ENCODE measurements around the gene SOX6. TPM values are rescaled to one million over a fixed set of nuclear protein-coding genes. Genes with fewer than 3 reads are reported as not detected.

Gene SOX6
- total RNA-seq, 2 experiments from 2014 or later, result 0.21 TPM; not detected in 1

GRCh38 chr11:16013242-16013641 is 343.1 kb downstream of the SOX6 start:
- Mint-ChIP-seq H3K4me3 (no peak overlapping the region), H3K36me3 (no peaks in the 10 kb centered on the region), H3K27me3 (no peaks in the 10 kb centered on the region), H3K4me1 (no peaks in the 10 kb centered on the region), H3K27ac (no peak overlapping the region), H3K9me3 (ENCODE audit: low read depth) (no peaks in the 10 kb centered on the region)
- DNase-seq (no peak), ATAC-seq (no peak)
- CTCF ChIA-PET, result no interaction called here

GRCh38 chr11:16012125-16012751 is 344.1 kb downstream of the SOX6 start:
- Mint-ChIP-seq H3K27me3 (no peaks in the 10 kb centered on the region), H3K4me3 (no peak overlapping the region), H3K4me1 (no peaks in the 10 kb centered on the region), H3K36me3 (no peaks in the 10 kb centered on the region), H3K9me3 (ENCODE audit: low read depth) (no peaks in the 10 kb centered on the region), H3K27ac (no peak overlapping the region)
- ATAC-seq, result no peak
- DNase-seq, result no peak
- CTCF ChIA-PET, result no interaction called here

GRCh38 chr11:16011396-16011795 is 344.9 kb downstream of the SOX6 start:
- no peak for ATAC-seq
- DNase-seq, result no peak
- Mint-ChIP-seq H3K27ac (no peak overlapping the region), H3K4me1 (no peaks in the 10 kb centered on the region), H3K27me3 (no peaks in the 10 kb centered on the region), H3K36me3 (no peaks in the 10 kb centered on the region), H3K9me3 (ENCODE audit: low read depth) (no peaks in the 10 kb centered on the region), H3K4me3 (no peak overlapping the region)
- CTCF ChIA-PET, result no interaction called here

DNA sequence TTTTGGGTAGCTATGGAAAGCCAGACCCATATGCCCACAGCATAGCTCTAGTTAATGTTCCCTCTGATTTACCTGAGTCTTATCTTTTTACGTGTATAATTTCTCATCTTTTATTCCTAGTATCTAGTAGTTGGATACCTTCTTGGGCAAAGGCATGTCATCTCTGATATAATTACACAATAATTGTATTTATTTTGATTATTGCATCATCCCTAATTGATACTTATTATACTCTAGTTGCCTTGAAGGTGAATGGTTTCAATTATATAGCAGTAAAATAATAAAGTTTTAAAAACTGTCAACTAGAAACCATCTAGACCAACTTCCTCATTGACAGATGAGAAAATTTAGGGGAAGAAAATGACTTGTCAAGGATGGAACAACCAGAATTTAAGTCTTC is 347.3 kb downstream of the SOX6 start:
- ATAC-seq, result no peak
- no peak for DNase-seq
- no peaks in the 10 kb centered on the region for H3K4me1 Mint-ChIP-seq
- no peaks in the 10 kb centered on the region for H3K27me3 Mint-ChIP-seq
- H3K27ac Mint-ChIP-seq, result no peak overlapping the region
- no peak overlapping the region for H3K4me3 Mint-ChIP-seq
- no peaks in the 10 kb centered on the region for H3K9me3 Mint-ChIP-seq (ENCODE audit: low read depth)
- CTCF ChIA-PET, result no interaction called here
- H3K36me3 Mint-ChIP-seq, result no peaks in the 10 kb centered on the region

GRCh38 chr11:16007514-16007913 is 348.8 kb downstream of the SOX6 start:
- no peak for ATAC-seq
- H3K27me3 Mint-ChIP-seq, result no peaks in the 10 kb centered on the region
- H3K4me1 Mint-ChIP-seq, result no peaks in the 10 kb centered on the region
- H3K9me3 Mint-ChIP-seq (ENCODE audit: low read depth), result no peaks in the 10 kb centered on the region
- no peak for DNase-seq
- CTCF ChIA-PET, result no interaction called here
- no peak overlapping the region for H3K4me3 Mint-ChIP-seq
- H3K27ac Mint-ChIP-seq, result no peak overlapping the region
- no peaks in the 10 kb centered on the region for H3K36me3 Mint-ChIP-seq

DNA sequence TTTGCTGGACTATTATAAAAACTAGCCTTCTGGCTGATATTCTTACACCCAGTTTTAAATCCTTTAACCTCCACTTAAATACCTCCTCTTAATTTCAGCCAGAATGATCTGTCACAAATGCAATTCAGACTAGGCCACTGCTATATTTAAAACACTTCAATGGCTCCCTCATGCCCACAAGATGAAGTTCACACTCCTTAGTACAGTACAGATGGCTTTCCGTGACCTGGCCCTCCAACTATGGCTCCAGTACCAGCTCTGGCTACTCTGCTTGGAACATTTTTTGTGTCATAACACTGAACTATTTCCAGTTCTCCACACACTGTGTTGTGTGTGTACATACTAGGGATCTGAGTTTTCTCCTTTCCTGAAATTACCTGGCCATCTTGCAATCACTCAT is 353.4 kb downstream of the SOX6 start:
- H3K4me3 Mint-ChIP-seq, result no peak overlapping the region
- no peak for DNase-seq
- CTCF ChIA-PET, result no interaction called here
- no peak for ATAC-seq
- H3K36me3 Mint-ChIP-seq, result no peaks in the 10 kb centered on the region
- H3K4me1 Mint-ChIP-seq, result no peaks in the 10 kb centered on the region
- H3K27ac Mint-ChIP-seq, result no peak overlapping the region
- H3K9me3 Mint-ChIP-seq (ENCODE audit: low read depth), result no peaks in the 10 kb centered on the region
- no peaks in the 10 kb centered on the region for H3K27me3 Mint-ChIP-seq

- no peak overlapping the region for H3K27ac Mint-ChIP-seq
- CTCF ChIA-PET, result no interaction called here
These were observed 354.4 kb downstream of the SOX6 start for GRCh38 chr11:16001899-16002426.

DNA sequence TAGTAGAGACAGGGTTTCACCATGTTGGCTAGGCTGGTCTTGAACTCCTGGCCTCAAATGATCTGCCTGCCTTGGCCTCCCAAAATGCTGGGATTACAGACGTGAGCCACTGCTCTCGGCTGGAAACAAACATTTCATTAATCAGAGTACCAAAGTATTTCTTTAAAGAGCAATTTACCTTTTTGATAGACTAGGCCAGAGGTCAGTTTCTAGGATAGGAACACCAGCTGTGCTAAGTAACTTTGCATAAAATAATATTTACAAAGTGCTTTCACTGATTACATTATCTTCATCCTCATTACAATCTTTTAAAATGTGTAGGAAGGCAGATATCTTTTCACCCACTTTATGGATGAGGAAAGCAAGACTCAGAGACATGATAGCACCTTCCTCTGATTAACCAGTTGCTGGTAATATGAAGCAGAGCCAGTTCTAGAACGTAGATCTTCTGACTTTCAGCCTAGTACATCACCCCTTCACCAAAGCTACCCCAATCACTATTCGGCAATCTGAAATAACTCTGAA is 355.2 kb downstream of the SOX6 start:
- no peaks in the 10 kb centered on the region for H3K36me3 Mint-ChIP-seq
- DNase-seq (no peak), ATAC-seq (no peak)
- no peaks in the 10 kb centered on the region for H3K4me1 Mint-ChIP-seq
- H3K9me3 Mint-ChIP-seq (ENCODE audit: low read depth), result no peaks in the 10 kb centered on the region
- H3K4me3 Mint-ChIP-seq, result no peak overlapping the region
- H3K27ac Mint-ChIP-seq, result no peak overlapping the region
- CTCF ChIA-PET, result no interaction called here
- no peaks in the 10 kb centered on the region for H3K27me3 Mint-ChIP-seq

More at GRCh38 chr11:16001899-16002426, 354.4 kb downstream of the SOX6 start:
- DNase-seq, result no peak
- no peak overlapping the region for H3K4me3 Mint-ChIP-seq
- ATAC-seq, result no peak
- no peaks in the 10 kb centered on the region for H3K4me1 Mint-ChIP-seq
- H3K27me3 Mint-ChIP-seq, result no peaks in the 10 kb centered on the region
- H3K36me3 Mint-ChIP-seq, result no peaks in the 10 kb centered on the region
- H3K9me3 Mint-ChIP-seq (ENCODE audit: low read depth), result no peaks in the 10 kb centered on the region

- Mint-ChIP-seq H3K27ac (no peak overlapping the region), H3K27me3 (no peaks in the 10 kb centered on the region), H3K4me1 (no peaks in the 10 kb centered on the region), H3K4me3 (no peak overlapping the region), H3K36me3 (no peaks in the 10 kb centered on the region), H3K9me3 (ENCODE audit: low read depth) (no peaks in the 10 kb centered on the region)
- ATAC-seq (no peak), DNase-seq (no peak)
- CTCF ChIA-PET, result no interaction called here
These were observed 356.3 kb downstream of the SOX6 start for GRCh38 chr11:16000065-16000464.

DNA sequence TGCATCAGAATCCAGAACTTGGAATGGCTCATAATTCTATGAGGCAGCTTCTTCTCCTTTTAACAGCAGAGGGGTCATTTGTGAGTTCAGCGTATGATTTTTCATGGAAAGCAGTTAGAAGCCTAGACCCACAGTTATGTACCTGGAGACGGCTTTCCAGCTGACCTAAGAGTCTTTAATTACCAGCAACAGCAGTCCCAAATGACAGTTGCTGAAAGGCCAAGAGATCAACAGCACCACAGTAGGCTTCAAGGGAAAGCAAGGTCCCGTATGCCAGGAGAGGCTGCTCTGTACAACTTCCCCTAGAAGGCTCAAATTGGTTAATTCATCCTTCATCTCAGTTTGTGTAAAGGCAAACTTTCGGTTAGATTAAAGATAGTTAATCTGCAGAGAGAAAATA is 363.0 kb downstream of the SOX6 start:
- no peak for DNase-seq
- no peaks in the 10 kb centered on the region for H3K27me3 Mint-ChIP-seq
- no peak overlapping the region for H3K27ac Mint-ChIP-seq
- ATAC-seq, result no peak
- CTCF ChIA-PET, result no interaction called here
- H3K36me3 Mint-ChIP-seq, result no peaks in the 10 kb centered on the region
- H3K4me1 Mint-ChIP-seq, result no peaks in the 10 kb centered on the region
- H3K9me3 Mint-ChIP-seq (ENCODE audit: low read depth), result no peaks in the 10 kb centered on the region
- H3K4me3 Mint-ChIP-seq, result no peak overlapping the region

DNA sequence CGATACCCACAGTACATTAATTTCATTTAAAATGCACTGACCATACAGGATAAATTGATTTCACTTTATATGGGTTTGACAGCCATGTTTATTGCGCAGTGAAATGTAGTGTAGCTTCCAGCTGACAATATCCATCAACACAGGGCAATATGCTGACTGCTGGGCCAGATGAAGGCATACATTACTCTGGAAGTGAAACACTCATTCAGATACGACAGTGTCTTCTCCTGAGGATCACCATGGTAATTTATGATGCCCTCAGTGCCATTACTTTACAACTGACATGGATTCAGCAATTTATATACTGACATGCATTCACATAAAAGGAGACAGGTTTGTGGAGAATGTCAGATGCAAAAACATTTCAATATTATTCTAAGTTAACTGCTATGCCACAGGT is 365.1 kb downstream of the SOX6 start:
- no peak for ATAC-seq
- CTCF ChIA-PET, result no interaction called here

GRCh38 chr11:15989685-15990084 is 366.7 kb downstream of the SOX6 start:
- Mint-ChIP-seq H3K36me3 (no peaks in the 10 kb centered on the region), H3K4me3 (no peak overlapping the region), H3K27ac (no peak overlapping the region), H3K9me3 (ENCODE audit: low read depth) (no peaks in the 10 kb centered on the region), H3K27me3 (no peaks in the 10 kb centered on the region), H3K4me1 (no peaks in the 10 kb centered on the region)
- ATAC-seq, result no peak
- DNase-seq, result no peak
- CTCF ChIA-PET, result no interaction called here

More for the DNA sequence above, 365.1 kb downstream of the SOX6 start:
- H3K36me3 Mint-ChIP-seq, result no peaks in the 10 kb centered on the region
- H3K27ac Mint-ChIP-seq, result no peak overlapping the region
- no peaks in the 10 kb centered on the region for H3K9me3 Mint-ChIP-seq (ENCODE audit: low read depth)
- H3K4me3 Mint-ChIP-seq, result no peak overlapping the region
- H3K27me3 Mint-ChIP-seq, result no peaks in the 10 kb centered on the region
- H3K4me1 Mint-ChIP-seq, result no peaks in the 10 kb centered on the region
- DNase-seq, result no peak

DNA sequence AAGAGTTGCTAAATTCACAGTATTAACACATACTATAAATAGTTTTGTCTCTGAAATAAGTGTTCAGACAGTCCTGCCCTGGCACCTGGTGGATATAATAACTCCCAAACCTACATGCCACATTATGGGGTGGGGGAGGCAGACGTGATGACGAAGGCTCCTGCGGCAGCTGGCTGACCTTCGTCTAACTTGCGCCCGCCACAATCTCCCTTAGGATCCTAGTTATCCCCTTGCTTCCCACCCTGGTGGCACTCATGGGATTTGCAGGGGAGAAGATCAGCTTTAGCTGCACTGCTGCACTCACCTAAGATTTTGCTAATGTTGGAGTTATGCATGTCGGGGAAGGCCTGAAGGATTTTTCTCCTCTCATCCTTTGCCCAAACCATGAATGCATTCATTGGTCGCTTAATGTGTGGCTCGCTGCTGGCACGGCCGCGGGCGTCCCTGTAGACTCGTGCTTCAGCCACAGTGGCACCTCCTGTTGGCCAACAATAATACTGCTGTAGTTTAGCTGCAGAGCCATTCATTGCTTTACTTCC is 367.6 kb downstream of the SOX6 start:
- no peak for ATAC-seq
- Mint-ChIP-seq H3K4me3 (no peak overlapping the region), H3K27me3 (no peaks in the 10 kb centered on the region), H3K4me1 (no peaks in the 10 kb centered on the region), H3K27ac (no peak overlapping the region), H3K9me3 (ENCODE audit: low read depth) (no peaks in the 10 kb centered on the region), H3K36me3 (no peaks in the 10 kb centered on the region)
- CTCF ChIA-PET, result no interaction called here
- no peak for DNase-seq

GRCh38 chr11:15988016-15988550 is 368.3 kb downstream of the SOX6 start:
- no peaks in the 10 kb centered on the region for H3K36me3 Mint-ChIP-seq
- no peak for ATAC-seq
- no peaks in the 10 kb centered on the region for H3K27me3 Mint-ChIP-seq

More at GRCh38 chr11:15988016-15988550, 368.3 kb downstream of the SOX6 start:
- Mint-ChIP-seq H3K27ac (no peak overlapping the region), H3K4me3 (no peak overlapping the region), H3K4me1 (no peaks in the 10 kb centered on the region), H3K9me3 (ENCODE audit: low read depth) (no peaks in the 10 kb centered on the region)
- no peak for DNase-seq
- CTCF ChIA-PET, result no interaction called here

Measured in activated CD8-positive, alpha-beta memory T cell treated with anti-CD3 and anti-CD28 coated beads, Interleukin-2, amount 10 ng/mL, durations not matched to agents 7 days and 5 days (primary cell).